ENCODE results near the gene HERPUD2.
A peak's percentile ranks its signal among the peaks of the same experiment; 100 is the strongest.
"Not testable (repeated sequence)": the region's sequence is repeated elsewhere in the genome, so short reads cannot be mapped to it uniquely, and the experiment has no call there.

Gene HERPUD2

DNA sequence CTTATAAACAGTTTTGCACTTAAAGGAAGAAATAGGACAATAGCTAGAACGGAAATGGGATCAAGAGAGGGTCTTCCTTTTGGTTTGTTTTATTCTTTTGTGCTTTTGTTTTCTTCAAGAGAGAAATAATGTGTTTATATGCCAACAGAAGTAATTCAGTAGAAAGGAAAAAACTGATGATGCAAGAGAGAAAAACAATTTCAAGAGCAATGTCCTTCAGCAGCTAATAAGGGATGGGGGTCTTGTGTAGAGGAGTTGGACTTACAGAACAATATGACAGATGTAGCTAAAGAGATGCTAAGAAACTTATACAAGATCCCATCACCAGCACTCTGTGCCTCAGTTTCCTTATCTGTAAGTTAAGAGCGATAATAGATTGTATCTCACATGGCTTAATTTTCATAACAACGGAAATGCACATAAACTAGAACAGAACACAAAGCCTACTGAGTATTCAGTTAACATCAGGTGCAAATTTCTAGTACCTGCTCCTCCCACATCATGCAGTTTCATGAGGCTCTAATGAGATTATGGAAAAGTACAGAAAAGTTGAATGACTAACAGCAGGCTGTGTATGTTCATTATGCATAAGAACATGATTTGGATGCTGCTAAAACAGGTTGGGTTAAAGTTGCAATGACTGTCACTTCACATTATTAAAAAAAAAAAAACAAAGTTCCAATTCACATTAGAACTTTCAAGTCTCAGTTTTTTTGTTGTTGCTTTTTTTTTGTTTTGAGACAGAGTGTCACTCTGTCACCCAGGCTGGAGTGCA lies 17.2 kb downstream of the HERPUD2 start:
- DNase-seq, result no peak

DNA sequence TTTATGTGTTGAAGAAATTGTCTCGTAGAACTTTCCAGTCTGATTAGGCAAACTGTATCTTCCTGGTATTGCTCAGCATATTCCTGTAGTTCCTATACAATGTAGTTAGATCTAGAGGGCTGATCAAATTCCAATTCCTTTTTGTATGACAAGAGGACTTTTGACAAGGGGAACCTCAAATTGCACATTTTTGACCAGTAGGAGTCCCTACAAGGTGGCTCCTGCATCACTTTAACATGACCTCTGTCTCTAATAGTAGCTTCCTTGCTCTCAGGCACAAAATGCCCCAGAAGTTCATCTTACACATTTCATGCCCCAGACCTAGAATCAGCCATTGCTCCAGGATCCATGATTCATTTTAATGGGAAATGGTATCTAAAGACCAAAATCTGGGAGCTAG lies 18.7 kb downstream of the HERPUD2 start:
- no peak for DNase-seq

DNA sequence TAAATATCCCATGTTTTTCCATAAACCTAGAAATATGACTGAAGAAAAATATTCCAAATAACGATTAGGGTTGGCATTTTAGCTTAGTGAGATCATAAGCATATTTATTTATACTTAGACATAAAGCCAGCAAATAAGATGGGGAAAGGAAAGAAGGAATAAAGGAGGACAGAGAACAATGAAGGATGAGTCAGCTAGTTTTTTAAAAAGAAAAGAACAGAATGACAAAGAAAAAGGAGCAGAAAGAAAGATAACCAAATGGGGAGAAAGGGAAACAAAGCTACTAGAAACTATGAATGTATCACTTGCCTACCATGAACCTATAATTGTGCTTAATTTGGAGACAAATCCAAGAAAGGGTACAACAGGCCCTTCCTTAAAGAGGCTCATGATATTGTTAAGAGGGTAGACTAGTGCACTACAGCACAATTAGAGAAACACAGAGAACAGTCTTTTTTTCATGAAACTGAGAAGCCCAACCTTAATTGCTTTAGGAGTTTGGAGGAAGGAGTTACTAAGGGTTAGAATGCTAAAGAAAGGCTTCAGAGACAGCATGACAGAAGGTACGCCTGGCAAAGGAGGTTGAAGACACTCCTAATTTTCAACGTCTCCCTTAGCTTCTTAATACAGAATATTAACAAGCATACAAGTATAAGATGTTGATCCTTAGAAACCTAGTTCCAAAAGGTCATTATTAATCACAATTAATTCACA lies 23.9 kb downstream of the HERPUD2 start:
- DNase-seq, result no peak

DNA sequence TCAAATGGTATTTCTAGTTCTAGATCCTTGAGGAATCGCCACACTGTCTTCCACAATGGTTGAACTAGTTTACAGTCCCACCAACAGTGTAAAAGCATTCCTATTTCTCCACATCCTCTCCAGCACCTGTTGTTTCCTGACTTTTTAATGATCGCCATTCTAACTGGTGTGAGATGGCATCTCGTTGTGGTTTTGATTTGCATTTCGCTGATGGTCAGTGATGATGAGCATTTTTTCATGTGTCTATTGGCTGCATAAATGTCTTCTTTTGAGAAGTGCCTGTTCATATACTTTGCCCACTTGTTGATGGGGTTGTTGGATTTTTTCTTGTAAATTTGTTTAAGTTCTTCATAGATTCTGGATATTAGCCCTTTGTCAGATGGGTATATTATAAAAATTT lies 34.5 kb downstream of the HERPUD2 start:
- DNase-seq, result not testable (repeated sequence)

- DNase-seq, result no peak
These were observed 36.2 kb downstream of the HERPUD2 start for GRCh38 chr7:35658606-35659201.

- no peak for DNase-seq
These were observed 37.8 kb downstream of the HERPUD2 start for GRCh38 chr7:35657125-35657524.

DNA sequence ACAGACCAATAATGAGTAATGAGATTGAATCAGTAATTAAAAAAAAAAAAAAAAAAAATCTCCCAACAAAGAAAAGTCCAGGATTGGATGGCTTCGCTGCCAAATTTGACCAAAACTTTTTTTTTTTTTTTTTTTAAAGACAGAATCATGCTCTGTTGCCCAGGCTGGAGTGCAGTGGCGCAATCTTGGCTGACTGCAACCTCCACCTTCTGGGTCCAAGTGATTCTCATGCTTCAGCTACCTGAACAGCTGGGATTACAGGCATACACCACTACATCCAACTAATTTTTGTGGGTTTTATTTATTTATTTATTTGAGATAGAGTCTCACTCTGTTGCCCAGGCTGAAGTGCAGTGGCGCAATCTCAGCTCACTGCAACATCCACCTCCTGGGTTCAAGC lies 40.4 kb downstream of the HERPUD2 start:
- not testable (repeated sequence) for DNase-seq

DNA sequence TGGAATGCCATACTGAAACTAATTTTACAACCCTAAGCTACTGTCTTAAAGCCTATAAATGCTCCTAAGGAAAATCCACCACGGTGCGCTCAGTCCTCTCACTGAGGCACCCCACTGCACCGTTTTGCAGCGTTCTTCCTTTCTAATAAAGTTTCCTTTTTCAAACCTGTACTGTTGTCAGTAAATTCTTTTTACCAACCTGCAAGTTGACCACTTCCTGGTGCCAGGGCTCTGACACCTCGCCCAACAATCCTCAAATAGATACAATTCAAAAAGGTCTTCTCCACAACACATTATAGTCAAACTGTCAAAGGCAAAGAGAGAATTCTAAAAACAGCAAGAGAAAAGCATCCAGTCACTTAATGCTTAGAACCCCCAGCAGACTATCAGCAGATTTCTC lies 42.8 kb downstream of the HERPUD2 start:
- no peak for DNase-seq

- DNase-seq, result no peak
These were observed 44.2 kb downstream of the HERPUD2 start for GRCh38 chr7:35650751-35651150.

DNA sequence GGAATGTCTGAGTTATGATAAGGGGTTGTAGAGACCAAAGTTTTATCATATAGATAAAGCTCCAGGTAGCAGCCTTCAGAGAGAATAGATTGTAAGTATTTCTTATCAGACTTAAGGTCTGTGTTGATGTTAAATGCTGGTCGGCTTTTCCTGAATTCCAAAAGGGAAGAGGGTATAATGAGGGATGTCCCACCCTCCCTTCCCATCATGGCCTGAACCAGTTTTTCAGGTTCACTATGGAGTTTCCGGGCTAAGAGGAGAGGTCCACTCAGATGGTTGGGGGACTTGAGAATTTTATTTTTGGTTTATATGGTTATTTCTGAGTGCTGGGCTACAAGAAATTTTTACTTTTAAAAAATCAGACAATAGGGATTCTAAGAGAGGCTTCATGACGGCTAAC lies 45.2 kb downstream of the HERPUD2 start:
- DNase-seq, result no peak

GRCh38 chr7:35648367-35648766 lies 46.6 kb downstream of the HERPUD2 start:
- DNase-seq, result no peak

- peak; percentile 68 for DNase-seq
These were observed 47.8 kb downstream of the HERPUD2 start for GRCh38 chr7:35647171-35647574.

DNA sequence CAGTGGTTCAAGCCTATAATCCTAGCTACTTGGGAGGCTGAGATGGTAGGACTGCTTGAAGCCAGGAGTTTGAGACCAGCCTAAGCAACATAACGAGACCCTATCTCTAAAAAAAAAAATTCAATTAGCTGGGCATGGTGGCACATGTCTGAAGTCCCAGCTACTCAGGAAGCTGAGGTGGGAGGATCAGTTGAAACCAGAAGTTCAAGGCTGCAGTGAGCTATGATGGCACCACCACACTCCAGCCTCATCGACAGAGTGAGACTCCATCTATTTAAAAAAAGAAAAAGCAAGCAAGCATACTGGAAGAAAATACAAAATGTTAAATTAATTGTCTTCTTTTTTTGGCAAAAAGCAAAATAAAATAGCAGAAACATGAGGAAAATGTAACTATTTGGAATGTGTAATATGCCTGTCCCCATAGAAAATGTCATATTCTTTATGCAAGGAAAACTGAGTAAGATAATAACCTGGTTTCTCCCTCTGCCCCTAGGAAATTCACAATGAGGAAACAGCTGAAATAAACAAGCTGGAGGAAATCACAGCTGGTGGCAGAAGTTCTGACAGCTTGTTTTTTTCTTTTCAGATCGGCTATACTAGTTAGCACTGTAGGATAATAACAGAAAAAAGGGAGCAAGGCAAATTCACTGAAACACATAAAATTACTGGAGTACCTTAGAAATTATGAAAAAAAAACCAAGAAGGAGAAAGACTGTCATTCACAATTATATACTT lies 48.5 kb downstream of the HERPUD2 start:
- no peak for DNase-seq

GRCh38 chr7:35645691-35646090 lies 49.2 kb downstream of the HERPUD2 start:
- DNase-seq, result no peak

DNA sequence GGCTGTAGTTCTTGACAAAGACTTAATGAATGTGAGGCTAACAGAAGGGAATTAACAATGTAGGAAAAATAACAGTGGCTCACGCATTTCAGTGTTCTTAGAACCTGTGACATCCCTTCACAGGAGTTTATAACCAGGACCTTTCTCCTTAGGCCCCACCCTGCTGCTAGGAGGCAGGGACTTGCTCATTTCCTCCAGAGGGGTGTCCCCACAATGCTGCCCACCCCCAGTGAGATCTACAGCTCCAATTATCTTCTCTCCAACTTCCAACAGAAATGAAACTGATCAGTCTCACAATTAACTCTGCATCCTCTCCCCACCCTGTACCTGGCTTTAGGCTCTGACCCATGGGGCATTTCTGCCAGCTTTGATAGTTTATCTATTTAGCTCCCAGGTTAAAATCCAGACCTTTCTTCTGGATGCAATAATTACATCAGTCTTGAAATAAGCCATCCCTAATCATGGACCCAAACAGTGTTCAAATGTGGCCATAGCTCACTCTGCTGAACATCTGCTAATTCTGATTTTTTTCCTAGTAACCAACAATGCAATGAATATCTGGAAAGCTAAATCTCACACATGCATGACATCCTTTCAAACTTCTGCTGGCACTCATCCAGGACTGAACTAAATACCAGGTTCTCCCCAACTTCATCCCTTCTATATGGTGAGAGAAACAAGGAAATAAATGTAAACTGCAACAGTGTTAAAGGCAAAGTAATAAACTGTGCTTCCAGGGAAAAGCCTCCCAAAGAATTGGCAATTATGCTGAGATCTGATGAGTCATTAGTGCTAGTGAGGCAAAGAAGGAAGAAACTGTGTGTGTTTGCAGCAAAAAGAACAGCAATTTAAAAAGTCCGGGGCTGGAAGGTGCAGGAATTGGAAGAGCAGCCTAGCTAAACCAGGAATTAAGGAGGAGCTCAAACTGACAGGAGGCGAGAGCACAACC lies 64.6 kb downstream of the HERPUD2 start:
- DNase-seq, result no peak

DNA sequence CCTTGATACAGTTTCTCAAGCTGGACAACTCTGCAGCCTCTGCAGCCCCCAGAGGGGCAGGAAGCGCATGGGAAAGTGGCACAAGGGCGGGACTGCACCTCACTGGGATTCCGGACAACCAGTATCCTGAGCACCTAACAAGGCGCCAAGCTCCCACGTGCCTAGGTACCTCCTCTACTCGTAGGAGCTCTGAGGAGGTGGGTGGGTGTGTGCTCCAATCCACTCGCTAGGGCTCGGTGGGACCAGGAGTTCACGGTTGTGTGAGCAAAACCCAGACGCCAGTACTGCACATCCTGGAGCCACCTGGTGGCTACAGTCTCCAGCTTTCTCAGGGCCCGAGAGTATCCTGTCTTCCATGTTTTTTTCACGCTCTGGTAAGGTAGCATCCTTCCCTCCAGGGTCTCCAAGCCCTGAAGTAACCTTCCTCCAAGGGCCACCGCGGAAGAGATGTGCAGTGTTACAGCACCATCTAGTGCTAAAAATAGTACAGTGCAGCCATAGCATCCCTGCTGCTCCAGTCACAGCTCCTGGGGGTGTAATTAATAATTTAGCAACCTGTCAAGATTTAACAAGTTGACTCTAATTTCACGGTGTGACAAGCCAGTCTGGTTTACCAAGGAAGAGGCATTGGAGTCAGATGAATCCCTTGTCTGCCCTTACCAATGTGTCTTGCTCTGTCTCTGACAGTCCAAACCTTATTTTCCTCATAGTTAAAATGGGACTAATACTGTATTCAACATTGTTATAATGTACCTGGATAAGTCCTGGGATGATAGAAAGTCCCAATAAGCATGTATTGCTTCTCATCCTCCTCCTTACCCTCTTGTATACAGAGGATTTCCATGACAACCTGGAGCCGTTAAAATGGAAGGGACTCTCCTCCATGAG lies 70.4 kb downstream of the HERPUD2 start:
- DNase-seq, result peak; percentile 65

DNA sequence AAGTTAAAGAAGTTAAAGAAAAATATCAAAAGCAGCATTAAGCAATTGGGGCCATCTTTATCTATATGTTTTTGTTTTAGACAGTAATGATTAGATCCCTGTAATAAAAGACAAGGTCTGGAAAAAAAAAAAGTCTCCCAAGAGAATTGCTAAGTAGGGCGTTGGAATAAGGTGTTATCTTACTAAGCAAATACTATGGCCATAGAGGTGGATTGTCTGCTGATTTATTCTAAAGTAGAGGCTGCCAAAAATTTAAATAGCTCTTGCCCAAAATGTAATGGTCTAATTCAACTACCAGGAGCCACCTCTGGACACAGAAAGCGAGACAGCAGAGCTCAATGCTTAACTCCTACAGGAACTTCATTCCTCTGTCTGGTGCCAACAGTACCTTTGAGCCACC lies 71.6 kb downstream of the HERPUD2 start:
- DNase-seq, result peak; percentile 66

DNA sequence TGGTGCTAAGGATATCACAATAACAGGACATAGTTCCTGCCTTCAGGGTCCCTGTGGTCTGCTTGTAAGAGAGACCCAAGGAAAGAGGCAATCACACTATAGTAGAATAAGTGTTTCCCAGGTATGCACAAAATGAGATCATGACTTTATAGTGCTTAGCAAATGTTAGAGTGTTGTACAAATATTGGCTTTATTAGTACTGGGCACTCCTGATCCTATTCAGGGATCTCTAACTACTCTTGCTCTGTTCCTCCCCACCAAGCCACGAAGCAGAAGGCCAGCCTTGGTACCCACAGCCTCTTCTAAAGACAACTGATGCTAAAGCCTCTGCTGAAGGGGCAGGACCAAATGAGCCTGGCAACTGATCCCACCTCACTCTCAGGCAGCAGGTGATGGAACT lies 75.1 kb downstream of the HERPUD2 start:
- DNase-seq, result no peak

DNA sequence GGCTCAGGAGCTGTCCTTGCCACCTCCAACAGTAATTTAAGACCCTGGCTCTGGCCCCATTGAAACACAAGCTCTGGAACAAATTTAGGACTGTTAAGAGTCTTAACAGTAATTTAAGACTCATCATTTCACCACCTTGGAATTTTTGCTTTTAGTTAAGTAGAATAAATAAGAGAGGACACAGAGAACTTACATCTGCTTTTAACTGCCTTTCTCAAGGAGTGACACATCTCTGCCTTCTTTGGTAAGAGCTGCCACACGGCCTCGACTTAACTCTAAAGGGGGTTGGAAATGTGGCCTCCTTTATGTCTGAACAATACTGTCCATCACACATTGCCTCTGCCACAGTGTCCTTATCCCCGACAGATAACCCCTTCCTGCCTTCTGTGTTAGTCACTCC lies 77.9 kb downstream of the HERPUD2 start:
- DNase-seq, result no peak

- peak; percentile 13 for DNase-seq
These were observed 81.8 kb downstream of the HERPUD2 start for GRCh38 chr7:35613150-35613549.

GRCh38 chr7:35605760-35606159 lies 89.2 kb downstream of the HERPUD2 start:
- DNase-seq, result no peak

All from NCI-H345 (cell line).